Measurements from ENCODE around the gene STPG3. TPM values are rescaled to one million over a fixed set of nuclear protein-coding genes. Genes with fewer than 3 reads are reported as not detected.

The STPG3 gene
- polyA plus RNA-seq, 1 donor (not counting 4 experiments of a cell fraction or from before 2014, with no cell fraction given), result not detected

- H3K9me3 ChIP-seq (ENCODE audit: control insufficient read depth, low read depth, low read length), result no peaks in the 10 kb centered on the region
- no peaks in the 10 kb centered on the region for H3K9me1 ChIP-seq (ENCODE audit: control insufficient read depth, extremely low read depth, insufficient read depth, low read length)
- no peaks in the 10 kb centered on the region for H3K27me3 ChIP-seq (ENCODE audit: control insufficient read depth, extremely low read depth, insufficient read depth, low read length)
- no peaks in the 10 kb centered on the region for H4K20me1 ChIP-seq (ENCODE audit: control insufficient read depth, extremely low read depth, insufficient read depth, low read length)
- DNase-seq (ENCODE audit: low read depth, low spot score), result no peak
- peaks cover 26% of the 10 kb centered on the region for H3K4me1 ChIP-seq (ENCODE audit: control insufficient read depth, extremely low read depth, insufficient read depth, low read length)
- H3K79me2 ChIP-seq (ENCODE audit: control insufficient read depth, insufficient read depth, low read length), result no peaks in the 10 kb centered on the region
- no peak for FAIRE-seq
- no peak overlapping the region for H3K4me3 ChIP-seq (ENCODE audit: control insufficient read depth in 2 of 3, extremely low read depth in 1 of 3, insufficient read depth in 2 of 3, low read depth in 1 of 3, low read length in 3 of 3)
- no peak for TF ChIP-seq EZH2 (IDR thresholded peaks at IDR 0.05; ENCODE audit: low read length)
- TF ChIP-seq, protein P1, sequence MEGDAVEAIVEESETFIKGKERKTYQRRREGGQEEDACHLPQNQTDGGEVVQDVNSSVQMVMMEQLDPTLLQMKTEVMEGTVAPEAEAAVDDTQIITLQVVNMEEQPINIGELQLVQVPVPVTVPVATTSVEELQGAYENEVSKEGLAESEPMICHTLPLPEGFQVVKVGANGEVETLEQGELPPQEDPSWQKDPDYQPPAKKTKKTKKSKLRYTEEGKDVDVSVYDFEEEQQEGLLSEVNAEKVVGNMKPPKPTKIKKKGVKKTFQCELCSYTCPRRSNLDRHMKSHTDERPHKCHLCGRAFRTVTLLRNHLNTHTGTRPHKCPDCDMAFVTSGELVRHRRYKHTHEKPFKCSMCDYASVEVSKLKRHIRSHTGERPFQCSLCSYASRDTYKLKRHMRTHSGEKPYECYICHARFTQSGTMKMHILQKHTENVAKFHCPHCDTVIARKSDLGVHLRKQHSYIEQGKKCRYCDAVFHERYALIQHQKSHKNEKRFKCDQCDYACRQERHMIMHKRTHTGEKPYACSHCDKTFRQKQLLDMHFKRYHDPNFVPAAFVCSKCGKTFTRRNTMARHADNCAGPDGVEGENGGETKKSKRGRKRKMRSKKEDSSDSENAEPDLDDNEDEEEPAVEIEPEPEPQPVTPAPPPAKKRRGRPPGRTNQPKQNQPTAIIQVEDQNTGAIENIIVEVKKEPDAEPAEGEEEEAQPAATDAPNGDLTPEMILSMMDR (optimal IDR thresholded peaks at IDR 0.05 in 1 of 3, IDR thresholded peaks at IDR 0.05 in 1 of 3, conservative IDR thresholded peaks at IDR 0.05 in 1 of 3; ENCODE audit: extremely low read depth in 1 of 3, insufficient read depth in 2 of 3, low read length in 3 of 3), result no peak
- H2AFZ ChIP-seq (ENCODE audit: control insufficient read depth, low read length), result no peak overlapping the region
- no peak overlapping the region for H3K27ac ChIP-seq (ENCODE audit: control insufficient read depth, insufficient read depth, low read length)
- no peak overlapping the region for H3K9ac ChIP-seq (ENCODE audit: control insufficient read depth, extremely low read depth, insufficient read depth, low read length)
- dilution Hi-C loops (cut with MboI; ENCODE audit: extremely low pct_ligation_motif_present, low sequenced_read_pairs), result no loop called here
- peaks cover 3 to 13% of the 10 kb centered on the region in 2 experiments for H3K36me3 ChIP-seq (ENCODE audit: control insufficient read depth in 2 of 2, extremely low read depth in 1 of 2, insufficient read depth in 2 of 2, low read length in 2 of 2)
- H3K4me2 ChIP-seq (ENCODE audit: control insufficient read depth, extremely low read depth, insufficient read depth, low read depth, low read length), result peak overlapping the region; percentile 79
These were observed 32.8 kb upstream of the STPG3 start for GRCh38 chr9:137218212-137218753.

- Histone ChIP-seq H3K4me1 (ENCODE audit: control insufficient read depth, extremely low read depth, insufficient read depth, low read length) (peaks cover 27% of the 10 kb centered on the region), H3K79me2 (ENCODE audit: control insufficient read depth, insufficient read depth, low read length) (no peaks in the 10 kb centered on the region), H3K36me3 (ENCODE audit: control insufficient read depth in 2 of 2, extremely low read depth in 1 of 2, insufficient read depth in 2 of 2, low read length in 2 of 2) (peaks cover 3 to 12% of the 10 kb centered on the region in 2 experiments), H2AFZ (ENCODE audit: control insufficient read depth, low read length) (no peak overlapping the region), H3K9ac (ENCODE audit: control insufficient read depth, extremely low read depth, insufficient read depth, low read length) (no peak overlapping the region), H3K9me3 (ENCODE audit: control insufficient read depth, low read depth, low read length) (no peaks in the 10 kb centered on the region), H3K27ac (ENCODE audit: control insufficient read depth, insufficient read depth, low read length) (no peak overlapping the region), H3K9me1 (ENCODE audit: control insufficient read depth, extremely low read depth, insufficient read depth, low read length) (no peaks in the 10 kb centered on the region), H3K4me2 (ENCODE audit: control insufficient read depth, extremely low read depth, insufficient read depth, low read depth, low read length) (no peak overlapping the region), H3K4me3 (ENCODE audit: control insufficient read depth in 2 of 3, extremely low read depth in 1 of 3, insufficient read depth in 2 of 3, low read depth in 1 of 3, low read length in 3 of 3) (no peak overlapping the region), H3K27me3 (ENCODE audit: control insufficient read depth, extremely low read depth, insufficient read depth, low read length) (no peaks in the 10 kb centered on the region), H4K20me1 (ENCODE audit: control insufficient read depth, extremely low read depth, insufficient read depth, low read length) (no peaks in the 10 kb centered on the region)
- DNase-seq (ENCODE audit: low read depth, low spot score), result no peak
- TF ChIP-seq, protein P1 (optimal IDR thresholded peaks at IDR 0.05 in 1 of 3, IDR thresholded peaks at IDR 0.05 in 1 of 3, conservative IDR thresholded peaks at IDR 0.05 in 1 of 3; ENCODE audit: extremely low read depth in 1 of 3, insufficient read depth in 2 of 3, low read length in 3 of 3), result no peak
- no peak for TF ChIP-seq EZH2 (IDR thresholded peaks at IDR 0.05; ENCODE audit: low read length)
- dilution Hi-C loops (cut with MboI; ENCODE audit: extremely low pct_ligation_motif_present, low sequenced_read_pairs), result no loop called here
- FAIRE-seq, result no peak
These were observed 32.3 kb upstream of the STPG3 start for GRCh38 chr9:137218754-137219271.
